Measurements from ENCODE around the gene SMOC2. TPM values are rescaled to one million over a fixed set of nuclear protein-coding genes. Genes with fewer than 3 reads are reported as not detected.

SMOC2 gene
- total and polyA plus RNA-seq, 2 of the 13 experiments (the other 11 are each of a cell fraction or from before 2014, with no cell fraction given), result not detected

- ChIA-PET CTCF (ENCODE audit: low intra/inter-chr PET ratio, low total read pairs) (no interaction called here), POLR2A (no interaction called here)
- H2AFZ ChIP-seq (ENCODE audit: low read length), result no peak overlapping the region
- H3K27me3 ChIP-seq (ENCODE audit: control insufficient read depth in 1 of 2, insufficient read depth in 2 of 2, low read length in 2 of 2), result peaks cover 18 to 79% of the 10 kb centered on the region in 2 experiments
- H3K4me2 ChIP-seq (ENCODE audit: low read depth, low read length), result no peak overlapping the region
- H3K4me1 ChIP-seq (ENCODE audit: insufficient read depth, low read length), result no peaks in the 10 kb centered on the region
- intact Hi-C loops (cut with micrococcal nuclease; ENCODE audit: unreplicated experiment), result no loop called here
- DNase-seq (ENCODE audit: low spot score) (no peak), FAIRE-seq (no peak), ATAC-seq (no peak)
- no peaks in the 10 kb centered on the region for H3K79me2 ChIP-seq (ENCODE audit: insufficient read depth, low read length)
- in situ Hi-C loops (cut with HindIII; ENCODE audit: extremely low pct_ligation_motif_present, low pct_unique_long_range_greater_than_20kb), result no loop called here
- no peaks in the 10 kb centered on the region for H3K36me3 ChIP-seq (replicated peaks in 1 of 2; ENCODE audit: control insufficient read depth in 1 of 2, insufficient read depth in 2 of 2, low read length in 2 of 2)
- no peak overlapping the region for H3K27ac ChIP-seq (ENCODE audit: extremely low read length, insufficient read depth, low read length)
- no peak overlapping the region for H3K4me3 ChIP-seq (replicated peaks in 1 of 3; ENCODE audit: insufficient read depth in 1 of 3, low read depth in 2 of 3, low read length in 3 of 3)
- H3K9ac ChIP-seq (ENCODE audit: insufficient read depth, low read depth, low read length), result no peak overlapping the region
- H3K9me3 ChIP-seq (ENCODE audit: low read length), result no peaks in the 10 kb centered on the region
- WGBS (ENCODE audit: low lambda C conversion rate), result 2% methylated on average over 6 of the region's 6 CpGs
- no peaks in the 10 kb centered on the region for H4K20me1 ChIP-seq (ENCODE audit: insufficient read depth, low read length)
- TF ChIP-seq NR2C2 (CRISPR knock-in tag; IDR thresholded peaks at IDR 0.05; ENCODE audit: borderline replicate concordance), result no peak
- TF ChIP-seq FLYWCH1 (CRISPR knock-in tag; IDR thresholded peaks at IDR 0.05), result no peak
- TF ChIP-seq ZNF878 (CRISPR knock-in tag; IDR thresholded peaks at IDR 0.05), result no peak
- no peak for TF ChIP-seq ZNF839 (CRISPR knock-in tag; IDR thresholded peaks at IDR 0.05; ENCODE audit: borderline replicate concordance)
- no peak for TF ChIP-seq ARID3A (IDR thresholded peaks at IDR 0.05; ENCODE audit: low read depth, low read length)
- no peak for TF ChIP-seq MAX (IDR thresholded peaks at IDR 0.05)
- TF ChIP-seq FOXA3 (CRISPR knock-in tag; IDR thresholded peaks at IDR 0.05), result no peak
- no peak for TF ChIP-seq CENPX (CRISPR knock-in tag; IDR thresholded peaks at IDR 0.05)
- TF ChIP-seq ZBTB40 (IDR thresholded peaks at IDR 0.05), result no peak
- TF ChIP-seq ZBTB40 (CRISPR knock-in tag; IDR thresholded peaks at IDR 0.05), result no peak
- no peak for TF ChIP-seq AKAP8 (CRISPR knock-in tag; IDR thresholded peaks at IDR 0.05)
- no peak for TF ChIP-seq ZKSCAN8 (CRISPR knock-in tag; IDR thresholded peaks at IDR 0.05; ENCODE audit: borderline replicate concordance)
- BruUV-seq (replicated peaks), result no TSS peak
These were observed 143.3 kb downstream of the SMOC2 start for GRCh38 chr6:168584249-168584648.

Data from HepG2 (cell line).